Activated CD4-positive, alpha-beta T cell treated with anti-CD3 and anti-CD28 coated beads for 1 hour (primary cell): ENCODE results near the gene RIPK4.

Experiments used
- DNase-seq: peaks from one replicate; pipeline ENCODE4 v3.0.0-alpha.2; 2020

Gene RIPK4

DNA sequence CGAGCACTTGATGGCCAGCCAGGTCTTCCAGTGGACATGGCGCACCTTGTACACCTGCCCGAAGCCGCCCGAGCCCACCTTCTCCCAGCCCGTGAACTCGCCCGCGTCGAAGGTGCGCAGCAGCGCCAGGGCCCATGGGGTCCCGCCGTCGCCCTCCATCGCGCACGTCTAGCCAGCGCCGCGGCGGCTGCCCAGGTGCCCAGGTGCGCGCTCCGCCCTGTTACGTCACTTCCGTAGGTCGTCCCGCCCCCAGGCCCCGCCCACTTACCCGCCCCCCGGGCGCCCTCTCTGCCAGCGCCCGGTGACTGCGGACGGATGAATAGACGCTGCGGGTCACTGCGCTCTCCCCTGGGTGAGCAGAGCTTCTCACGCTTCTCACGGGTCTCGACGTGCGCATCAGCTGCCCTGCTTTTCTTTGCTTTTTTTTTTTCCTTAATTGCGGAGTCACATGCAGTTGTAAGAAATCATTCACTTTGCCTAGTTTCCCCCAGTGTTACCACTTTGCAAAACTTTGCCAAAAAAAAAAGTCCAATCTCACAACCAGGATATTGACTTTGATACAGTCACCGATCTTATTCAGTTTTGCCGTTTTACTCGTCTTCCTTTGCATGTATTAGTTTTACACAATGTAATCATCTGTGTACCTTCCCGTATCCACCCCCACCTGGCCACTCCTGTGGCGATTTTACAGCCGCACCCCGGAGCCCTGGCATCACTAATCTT lies at the start of gene RIPK4:
RIPK4 (minus strand) TSS at position 170 of the 723 bp plus-strand sequence; CDS start at position 159, 11 bp downstream.
- DNase-seq: peak; percentile 38

DNA sequence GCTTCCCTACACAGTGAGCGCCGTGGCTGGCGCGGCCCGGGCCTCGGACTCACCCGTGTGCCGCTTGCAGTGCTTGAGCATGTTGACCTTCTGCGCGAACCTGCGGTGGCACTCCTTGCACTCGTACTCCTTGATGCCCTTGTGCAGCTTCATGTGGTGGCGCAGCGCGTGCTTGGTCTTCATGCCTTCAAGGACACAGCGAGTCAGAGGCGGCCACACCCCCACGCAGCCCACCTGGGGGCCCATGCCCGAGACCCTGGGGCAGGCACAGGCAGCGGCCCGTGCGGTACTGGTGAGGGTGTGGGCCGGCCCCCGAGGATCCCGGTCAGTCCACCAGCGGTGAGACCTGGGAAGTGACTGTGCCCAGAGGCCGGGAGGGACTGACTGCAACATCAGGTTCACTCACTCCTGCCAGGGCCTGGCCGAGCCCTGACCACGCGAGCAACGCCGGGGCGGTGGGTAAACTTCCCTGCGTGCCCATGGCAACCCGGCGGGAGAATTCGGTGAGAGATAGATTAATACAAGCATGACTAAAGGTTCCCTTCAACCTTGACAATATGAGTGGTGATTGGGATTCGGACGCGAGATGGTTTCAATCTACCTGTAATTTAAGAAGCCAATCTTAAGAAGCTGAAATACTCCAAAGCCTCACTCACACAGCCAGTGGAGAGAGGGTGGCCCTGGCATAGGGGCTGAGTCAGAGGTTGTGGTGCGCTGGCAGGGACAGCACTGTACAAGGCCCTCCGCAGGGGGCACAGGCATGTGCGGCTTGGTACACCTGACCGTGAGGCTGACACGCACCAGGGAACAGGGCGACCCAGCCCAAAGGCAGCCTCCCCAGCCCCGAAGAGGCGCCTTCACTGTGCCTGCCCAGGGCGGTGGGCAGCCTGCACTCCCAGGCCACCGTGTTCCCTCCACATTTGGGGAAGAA lies 49.1 kb upstream of the RIPK4 start:
- no peak for DNase-seq

DNA sequence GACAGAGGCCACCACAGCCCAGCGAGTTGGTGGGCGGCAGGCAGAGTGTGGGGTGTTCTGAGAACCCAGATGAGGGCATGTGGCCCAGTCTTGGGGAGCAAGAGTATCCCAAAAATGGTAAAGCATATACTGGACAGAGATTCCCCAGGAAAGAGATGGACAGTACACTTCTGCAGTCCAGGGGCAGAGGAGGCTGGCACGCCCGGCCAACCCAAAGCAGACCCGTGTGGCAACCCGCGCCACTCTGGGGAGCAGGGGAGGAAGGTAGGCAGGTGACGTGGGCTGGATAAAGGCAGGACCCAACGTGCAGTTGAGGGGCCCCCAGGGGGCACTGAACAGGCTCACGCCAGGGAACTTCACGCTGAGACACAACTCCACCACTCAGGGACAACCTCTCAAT lies 46.4 kb upstream of the RIPK4 start:
- DNase-seq: no peak

DNA sequence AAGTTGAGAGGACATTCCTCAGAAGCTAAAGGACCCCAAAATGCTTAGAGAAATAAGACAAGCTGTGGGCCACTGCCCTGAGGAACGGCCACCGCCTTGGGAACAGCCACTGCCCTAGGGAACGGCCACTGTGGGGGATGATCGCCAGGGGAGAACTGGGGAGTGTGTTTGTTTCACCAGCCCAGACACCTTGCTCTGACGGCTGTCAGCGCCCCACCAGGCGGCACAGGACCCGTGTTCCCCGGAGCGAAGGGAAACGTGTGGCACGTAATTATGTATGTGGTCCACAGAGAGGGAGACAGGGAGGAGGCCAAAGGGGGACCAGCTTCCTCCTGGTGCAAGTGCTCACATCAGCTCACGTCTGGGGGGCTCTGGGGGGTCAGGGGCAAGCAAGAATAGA lies 45.8 kb upstream of the RIPK4 start:
- DNase-seq: no peak

DNA sequence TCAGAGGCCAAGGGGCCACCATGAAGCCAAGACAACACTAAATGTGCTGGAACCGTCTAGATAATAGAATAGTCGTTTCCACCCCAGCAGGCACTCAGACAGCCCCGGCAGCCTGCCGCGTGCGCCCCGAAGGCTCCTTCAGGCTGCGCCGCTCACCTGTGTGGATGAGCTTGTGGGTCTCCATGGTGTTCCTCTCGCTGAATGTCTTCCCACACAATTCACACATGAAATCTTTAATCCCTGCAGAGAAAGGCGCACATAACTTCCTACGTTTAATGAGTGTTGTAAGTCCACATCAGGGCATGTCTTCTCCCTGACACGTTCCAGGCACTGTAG lies 43.7 kb upstream of the RIPK4 start:
- DNase-seq: no peak

DNA sequence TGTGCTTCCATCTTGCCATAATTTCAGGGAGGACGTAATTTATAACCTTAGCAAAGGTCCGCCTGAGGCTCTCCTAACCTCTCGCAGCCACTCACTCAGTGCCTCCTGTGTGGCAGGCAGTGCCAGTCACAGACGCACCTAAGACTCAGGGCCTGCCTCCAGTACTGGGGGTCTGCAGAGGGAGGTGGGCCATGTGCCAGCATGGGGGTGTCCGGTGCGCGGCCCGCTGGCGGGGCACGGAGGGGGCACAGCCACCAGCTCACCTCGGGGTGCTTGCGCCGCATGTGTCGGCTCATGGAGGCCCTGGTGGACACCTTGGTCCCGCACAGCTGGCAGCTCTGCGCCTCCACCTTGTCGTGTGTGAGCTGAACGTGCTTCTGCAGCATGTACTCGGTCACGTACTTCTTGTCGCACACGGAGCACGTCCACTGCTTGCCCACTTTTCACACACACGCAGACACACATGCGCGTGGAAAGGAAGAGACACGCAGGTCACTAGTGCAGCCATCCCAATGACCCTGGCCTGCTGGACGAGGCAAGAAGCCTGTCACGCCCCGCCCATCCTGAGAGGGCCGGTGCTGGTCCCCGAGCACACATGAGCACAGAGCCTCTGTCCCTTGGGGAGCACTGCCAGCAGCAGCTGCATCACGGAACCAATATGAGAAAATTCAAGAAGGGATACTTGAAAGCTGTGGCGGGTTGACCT lies 43.2 kb upstream of the RIPK4 start:
- no peak for DNase-seq

DNA sequence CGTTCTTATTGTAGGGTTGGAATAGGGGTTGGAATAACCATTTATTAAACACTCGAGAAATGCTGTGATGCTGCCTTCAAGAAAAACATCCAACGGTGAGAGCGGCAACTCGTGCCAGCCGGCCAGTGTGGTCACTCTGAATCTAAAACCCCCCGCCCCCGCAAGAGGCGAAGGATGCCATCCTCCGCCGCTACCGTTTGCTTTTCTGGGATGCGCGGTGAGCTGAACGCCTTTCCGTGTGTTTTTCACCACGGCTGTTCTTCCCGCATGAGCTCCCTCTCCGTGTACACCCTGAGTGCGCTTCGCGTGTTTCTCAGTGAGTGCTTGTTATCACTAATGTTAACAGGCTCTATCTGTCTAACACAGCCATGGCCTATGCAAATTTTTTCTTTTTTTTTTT lies 42.0 kb upstream of the RIPK4 start:
- no peak for DNase-seq

DNA sequence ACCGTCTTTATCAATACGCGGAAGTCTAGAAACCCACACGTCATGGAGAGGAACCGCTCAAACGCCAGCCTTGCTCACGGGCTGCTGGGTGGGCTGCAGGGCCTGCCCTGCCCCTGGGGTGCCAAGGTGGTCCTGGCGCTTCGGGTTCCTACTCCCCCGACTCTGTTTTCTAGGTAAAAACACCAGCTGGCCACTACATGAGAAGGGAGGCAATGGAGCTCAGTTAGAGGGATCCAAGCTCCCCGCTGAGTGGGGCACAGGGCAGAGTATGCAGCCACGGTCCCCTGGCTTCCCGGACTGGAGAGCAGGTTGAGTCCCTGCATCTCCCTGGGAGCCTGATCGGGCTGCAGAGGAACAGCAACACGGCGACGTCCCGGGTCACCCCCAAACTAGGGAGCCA lies 41.2 kb upstream of the RIPK4 start:
- no peak for DNase-seq

DNA sequence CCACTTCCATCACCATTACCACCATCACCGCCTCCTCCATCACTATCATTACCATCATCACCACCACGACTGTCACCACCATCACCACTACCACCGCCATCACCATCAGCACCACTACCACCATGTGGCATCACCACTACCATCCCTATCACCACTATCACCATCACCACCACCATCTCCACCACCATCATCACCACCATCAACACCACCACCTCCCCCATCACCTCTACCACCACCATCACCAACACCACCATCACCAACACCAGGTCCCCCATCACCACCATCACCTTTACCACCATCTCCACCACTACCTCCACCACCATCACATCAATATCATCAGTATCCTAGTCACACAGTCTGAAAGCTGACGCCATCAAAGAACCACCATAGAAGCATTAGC lies 39.9 kb upstream of the RIPK4 start:
- DNase-seq: no peak

DNA sequence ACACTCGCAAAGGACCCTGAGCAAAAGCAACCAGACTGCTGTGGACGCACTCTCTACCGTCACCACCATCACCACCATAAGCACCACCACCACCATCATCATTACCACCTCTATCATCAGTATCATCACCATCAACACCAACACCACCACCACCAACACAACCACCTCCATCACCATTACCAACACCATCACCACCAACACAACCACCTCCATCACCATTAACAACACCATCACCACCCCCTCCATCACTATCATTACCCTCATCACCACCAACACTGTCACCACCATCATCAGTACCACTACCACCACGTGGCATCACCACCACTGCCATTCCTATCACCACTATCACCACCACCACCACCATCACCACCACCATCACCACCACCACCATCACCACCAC lies 38.8 kb upstream of the RIPK4 start:
- no peak for DNase-seq

DNA sequence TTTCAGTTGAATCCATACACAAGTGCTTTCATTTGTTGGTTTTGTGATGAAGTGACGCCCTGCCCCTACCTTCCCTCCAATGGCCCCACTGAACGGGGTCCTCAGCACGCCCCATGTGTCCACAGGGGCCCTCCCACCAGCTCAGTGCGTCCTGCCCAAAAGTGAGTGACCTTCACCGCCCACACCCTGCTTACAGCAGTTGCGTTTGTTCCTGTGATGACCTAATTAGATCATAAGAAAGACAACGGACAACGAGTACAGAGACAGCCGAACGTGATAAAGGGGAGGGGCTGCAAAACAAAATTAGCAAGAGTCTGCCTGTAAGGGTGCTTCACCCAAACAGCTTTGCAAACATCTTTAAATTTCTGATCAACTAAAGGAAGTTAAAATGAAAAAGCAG lies 38.2 kb upstream of the RIPK4 start:
- no peak for DNase-seq

DNA sequence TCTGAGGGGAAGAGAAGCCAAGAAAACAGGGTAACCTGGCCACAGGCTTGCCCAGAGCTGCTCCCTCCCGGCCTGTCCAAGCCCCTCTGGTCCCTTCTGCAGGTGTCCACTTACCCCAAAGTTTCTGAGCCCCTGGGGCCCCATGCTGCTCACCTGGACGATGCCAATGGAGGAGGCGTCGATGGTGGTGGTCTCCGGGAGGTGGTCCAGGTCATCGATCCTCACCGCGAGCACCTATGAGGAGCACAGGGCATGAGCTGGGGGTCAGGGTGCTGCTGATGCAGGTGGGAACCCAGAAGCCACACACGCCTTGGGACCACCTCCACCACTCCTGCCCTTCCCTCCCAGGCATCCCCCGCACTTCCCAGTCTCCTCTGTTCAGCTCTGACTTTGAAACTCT lies 37.5 kb upstream of the RIPK4 start:
- no peak for DNase-seq

DNA sequence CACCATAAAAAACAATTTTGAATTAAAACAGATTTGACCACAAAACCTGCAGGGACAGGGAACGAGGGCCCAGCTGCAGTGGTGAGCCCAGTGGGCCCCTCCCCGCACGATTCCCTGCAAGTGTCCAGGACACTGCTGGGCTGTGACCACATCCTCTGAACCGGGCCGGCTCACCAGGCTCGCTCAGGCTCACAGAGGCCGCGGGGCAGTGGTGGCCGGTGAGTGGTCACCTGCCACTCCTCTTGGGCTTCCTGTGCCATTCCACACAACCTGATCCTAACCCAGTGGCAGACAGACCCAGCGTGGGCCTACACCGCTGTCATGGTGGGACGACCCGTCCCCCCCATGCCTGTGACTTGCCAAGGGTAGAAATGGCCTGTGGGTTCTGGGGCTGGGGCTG lies 36.5 kb upstream of the RIPK4 start:
- DNase-seq: no peak

DNA sequence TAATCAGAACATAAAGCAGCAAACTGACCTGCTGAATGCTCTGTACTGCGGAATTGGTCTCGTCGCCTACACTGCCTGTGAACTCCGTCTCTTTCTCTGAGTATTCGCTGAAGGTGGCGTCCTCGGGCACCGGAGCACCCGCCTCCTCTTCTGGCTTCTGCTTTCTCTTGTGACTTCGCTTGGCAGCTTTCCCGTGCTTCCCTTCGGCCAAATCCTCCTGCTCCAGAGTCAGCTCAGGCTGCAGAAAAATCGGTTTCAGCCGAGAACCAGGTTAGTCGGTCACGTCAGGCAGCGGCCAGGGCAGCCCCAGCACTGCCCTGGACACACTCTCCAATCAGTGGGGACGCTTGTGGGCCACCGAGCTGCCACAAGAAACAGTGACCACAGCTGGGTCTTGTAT lies 35.8 kb upstream of the RIPK4 start:
- DNase-seq: no peak

DNA sequence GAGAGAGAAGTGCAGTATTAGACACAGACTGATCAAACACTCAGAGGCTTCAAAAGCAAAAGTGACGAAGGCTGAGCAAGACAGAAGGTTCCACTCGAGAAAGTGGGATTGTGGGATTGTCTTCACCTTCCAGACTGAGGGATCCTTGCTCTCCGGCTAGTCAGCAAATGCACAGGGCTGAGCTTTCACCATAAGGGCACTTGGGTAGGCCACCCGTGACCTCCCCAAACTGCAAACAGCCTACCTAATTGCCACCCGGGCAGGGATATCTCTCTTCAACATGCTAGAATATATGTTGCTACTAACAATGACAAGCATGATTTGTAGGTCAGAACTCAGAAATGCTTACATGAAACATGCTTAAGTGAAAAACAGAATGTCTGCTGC lies 35.3 kb upstream of the RIPK4 start:
- DNase-seq: no peak

DNA sequence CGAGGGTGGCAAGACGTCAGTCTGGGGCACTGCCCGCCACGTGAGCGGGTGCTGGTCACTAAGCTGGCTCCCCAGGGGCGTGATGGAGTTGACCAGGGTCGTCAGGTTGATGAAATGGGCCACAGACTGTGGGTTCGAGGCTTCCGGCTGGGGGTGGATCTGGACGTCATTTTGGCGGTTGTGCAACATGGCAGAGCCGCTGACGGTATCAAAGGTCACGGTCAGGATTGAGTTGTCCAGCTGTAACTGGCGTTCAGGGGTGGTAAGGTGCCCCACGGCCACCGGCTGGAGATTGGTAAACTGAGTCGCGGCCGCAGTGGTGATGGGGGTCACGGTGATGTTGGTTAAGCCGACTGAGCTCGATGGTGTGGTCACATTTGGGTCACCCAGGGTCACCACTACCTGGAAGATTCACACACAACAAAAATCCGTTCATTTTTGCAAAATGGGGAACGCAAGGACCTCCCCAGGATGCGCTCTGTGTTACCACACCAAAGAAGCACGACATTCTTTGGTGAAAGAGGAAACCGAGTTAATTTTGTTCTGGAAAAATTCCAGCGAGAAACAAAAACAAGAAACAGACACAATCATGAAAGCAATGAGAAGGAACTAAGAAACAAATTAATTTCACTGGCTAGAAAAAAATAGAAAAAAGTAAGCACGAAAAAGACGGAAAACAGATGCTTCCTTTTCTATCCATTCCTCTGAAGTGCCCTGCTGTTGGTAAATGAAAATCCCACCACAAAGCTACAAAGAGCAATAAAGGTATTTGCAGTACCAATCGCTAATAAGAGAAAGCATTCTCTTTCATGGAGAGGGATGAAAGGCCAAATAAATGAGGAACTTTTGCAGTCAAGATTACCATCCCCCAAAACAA lies 34.7 kb upstream of the RIPK4 start:
- DNase-seq: no peak

DNA sequence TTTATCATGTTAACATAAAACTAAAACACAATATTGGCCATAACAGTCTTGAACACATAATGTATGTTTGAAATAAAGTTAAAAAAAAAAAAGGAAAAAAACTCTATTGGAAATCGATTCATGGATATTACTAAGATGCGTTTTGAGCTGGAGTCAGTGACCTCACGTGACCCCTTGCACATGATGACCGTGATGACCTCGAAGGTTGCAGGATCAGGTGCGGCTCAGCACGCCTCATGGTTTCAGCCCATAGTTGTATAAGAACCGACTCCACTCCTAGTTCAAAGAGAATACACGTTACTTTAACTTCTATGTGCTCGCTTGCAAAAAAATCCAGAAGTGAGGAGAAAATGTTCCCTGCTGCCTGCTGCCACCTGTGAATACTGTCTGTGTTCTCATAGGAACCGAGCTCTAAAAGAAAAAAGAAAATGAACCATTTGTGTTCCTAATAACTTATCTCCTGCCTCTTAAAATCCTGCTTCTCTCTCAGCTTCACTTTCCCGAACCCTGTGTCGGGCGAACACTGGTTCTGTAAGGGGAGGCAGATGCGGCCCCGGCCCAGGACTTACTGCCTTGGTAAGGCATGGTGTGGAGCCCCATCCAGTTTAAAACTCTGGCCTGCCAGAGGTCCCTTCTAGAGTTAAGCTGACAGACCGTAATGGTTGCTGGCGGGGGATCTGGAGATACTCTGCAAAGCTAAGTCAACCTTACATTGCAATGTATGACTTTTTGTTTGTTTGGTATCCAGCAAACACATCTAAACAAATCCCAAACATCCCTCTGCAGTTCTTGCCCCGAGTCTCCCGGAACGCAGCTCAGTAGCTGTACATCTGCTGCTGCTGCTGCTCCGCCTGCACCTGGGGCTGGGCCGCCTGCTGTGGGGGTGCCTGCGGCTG lies 33.8 kb upstream of the RIPK4 start:
- no peak for DNase-seq

DNA sequence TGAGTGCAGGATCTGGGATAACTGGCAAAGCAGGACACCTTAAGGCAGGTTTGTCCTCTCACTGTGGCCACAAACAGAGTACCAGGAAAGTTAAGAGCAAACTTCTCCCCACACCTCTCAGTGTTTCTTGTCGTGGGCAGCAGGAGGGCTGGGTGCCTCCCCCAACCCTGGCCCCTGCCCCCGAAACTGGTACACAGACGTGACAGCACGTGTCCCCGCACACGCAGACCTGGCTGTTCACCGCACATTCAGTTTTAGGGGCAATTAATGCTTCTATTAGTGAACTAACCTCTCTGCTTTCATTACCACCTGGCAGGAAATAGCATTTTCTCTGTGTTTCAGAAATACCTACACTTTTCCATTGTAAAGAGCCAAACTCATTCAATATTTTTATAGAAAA lies 32.9 kb upstream of the RIPK4 start:
- no peak for DNase-seq

DNA sequence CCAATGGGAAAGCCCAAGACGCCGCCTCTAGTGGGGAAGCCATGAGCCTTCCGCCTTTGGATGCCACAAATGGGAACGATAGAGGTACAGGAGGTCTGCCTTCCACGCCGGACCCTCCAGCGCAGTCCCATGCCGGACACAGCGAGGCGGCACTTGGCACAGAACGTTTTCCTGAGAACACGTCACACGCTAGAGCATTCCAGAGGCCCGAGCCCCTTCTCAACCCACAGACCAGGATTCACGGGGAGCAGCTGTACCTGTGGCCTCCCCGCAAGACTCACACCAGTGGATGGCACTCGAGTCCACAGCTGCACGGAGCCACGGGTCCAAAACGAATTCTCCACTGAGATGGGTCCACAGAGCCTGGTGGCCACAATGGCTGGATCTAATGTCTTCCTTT lies 31.5 kb upstream of the RIPK4 start:
- DNase-seq: no peak

DNA sequence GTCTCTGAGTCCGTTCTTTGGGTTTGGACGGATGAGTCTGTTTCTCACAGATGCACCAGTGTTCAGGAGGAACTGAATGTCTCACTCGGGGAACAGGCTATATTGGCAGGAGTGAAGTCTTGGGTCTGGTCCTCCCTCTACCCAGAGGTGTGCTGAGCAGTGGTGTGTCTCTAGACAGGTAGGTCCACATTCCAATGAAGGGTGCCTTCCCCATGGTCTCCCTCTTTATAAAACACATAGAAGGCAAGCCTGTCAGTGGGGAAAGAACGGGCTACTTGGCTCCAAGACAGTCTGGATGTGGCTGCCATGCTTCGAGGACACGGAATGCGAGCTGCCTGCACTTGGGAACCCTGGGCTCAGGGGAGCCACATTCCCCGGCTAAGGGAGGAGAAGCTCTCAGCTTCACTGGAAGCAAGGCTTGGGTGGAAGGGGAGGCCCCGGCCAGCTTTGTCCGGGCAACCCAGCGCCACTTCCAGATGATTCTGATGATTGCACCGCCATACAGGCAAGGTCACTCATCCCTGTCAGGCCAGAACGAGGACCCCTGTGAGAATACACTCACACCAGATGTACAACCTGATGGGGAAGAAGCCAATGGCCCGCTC lies 29.7 kb upstream of the RIPK4 start:
- DNase-seq: no peak

DNA sequence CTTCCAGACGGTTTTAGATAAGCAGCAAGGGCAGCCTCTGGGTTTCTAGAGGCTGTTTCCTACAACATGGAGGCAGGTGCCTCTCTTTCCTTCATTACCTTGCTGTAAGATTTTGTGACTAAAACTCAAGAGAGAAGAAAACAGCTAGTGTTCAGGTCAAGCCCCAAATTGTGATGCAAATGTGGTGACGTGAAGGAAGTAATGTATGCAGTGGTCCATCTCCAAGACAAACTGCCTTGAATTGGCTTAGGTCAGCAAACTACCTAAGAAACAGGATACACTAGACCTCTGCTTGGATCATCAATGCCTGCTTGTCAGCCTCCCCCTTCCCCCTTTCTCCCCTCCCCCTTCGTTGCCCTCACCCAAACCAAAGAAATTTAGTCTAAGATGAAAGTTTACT lies 28.9 kb upstream of the RIPK4 start:
- no peak for DNase-seq
